Liver (tissue), 3 donors: ENCODE data around the gene APBB1IP.

Experiments used
- FOXA1 ChIP-seq: IDR thresholded peaks from 2 replicates; pipeline ENCODE4 v1.6.1; 2016; ENCODE audit warnings: antibody characterized with exemption
- TAF1 ChIP-seq: conservative IDR thresholded peaks from 2 replicates; pipeline ENCODE4 v1.6.1; 2016; ENCODE audit warnings: antibody characterized with exemption, mild to moderate bottlenecking
- YY1 ChIP-seq: IDR thresholded peaks from 2 replicates; pipeline ENCODE4 v1.6.1; 2016; ENCODE audit warnings: antibody characterized with exemption, mild to moderate bottlenecking
- TF ChIP-seq, protein P1 (sequence below): IDR thresholded peaks from 2 replicates; pipeline ENCODE4 v1.6.1; 2016; ENCODE audit warnings: antibody characterized with exemption
- TF ChIP-seq, protein P2 (sequence below): fragments of 150-350 bp; IDR thresholded peaks from 2 replicates; pipeline ENCODE4 v1.5.1; 2017; ENCODE audit warnings: improper control_type of control experiment, low read depth, low read length; ENCODE audit not compliant: missing input control
- donor health status: healthy.
- donor health status: healthy.

DNA sequence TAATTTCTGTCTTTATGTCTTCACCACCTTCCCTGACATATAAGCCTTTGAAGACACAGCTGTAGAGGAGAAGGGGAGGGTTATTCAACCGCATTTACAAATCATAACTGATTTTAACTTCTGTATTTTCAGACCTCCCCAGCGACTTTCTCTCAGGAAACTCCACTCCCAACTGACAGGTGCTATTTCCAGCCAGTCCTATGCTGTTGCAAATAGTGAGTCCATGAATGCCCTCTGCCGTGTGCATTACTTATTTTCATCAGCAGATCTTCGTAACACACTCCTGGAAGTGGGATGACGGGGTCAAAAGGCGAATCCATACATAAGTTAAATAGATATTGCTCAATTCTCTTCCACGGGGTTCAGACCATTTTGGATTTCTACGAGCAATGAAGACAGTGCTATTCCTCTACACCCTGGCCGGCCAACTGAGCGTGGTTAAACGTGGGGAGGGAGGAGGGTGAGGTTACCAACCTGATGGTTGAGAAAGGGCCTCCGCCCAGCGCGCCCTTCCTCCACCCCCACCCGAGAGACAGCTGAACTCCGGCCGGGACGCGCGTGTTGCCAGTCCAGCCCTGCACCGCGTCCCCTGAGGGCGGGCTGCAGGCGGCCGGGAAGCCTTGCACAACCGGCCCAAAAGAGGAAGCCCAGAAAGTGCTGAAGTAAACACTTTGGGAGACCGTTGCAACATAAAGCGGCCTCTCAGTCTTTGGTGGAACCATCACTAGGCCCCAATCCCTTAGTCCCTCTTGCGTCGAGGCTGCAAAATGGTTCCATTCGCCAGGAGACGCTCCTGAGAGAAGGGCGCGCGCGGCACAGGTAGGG is at the start of gene APBB1IP:
- TF ChIP-seq, protein P1, sequence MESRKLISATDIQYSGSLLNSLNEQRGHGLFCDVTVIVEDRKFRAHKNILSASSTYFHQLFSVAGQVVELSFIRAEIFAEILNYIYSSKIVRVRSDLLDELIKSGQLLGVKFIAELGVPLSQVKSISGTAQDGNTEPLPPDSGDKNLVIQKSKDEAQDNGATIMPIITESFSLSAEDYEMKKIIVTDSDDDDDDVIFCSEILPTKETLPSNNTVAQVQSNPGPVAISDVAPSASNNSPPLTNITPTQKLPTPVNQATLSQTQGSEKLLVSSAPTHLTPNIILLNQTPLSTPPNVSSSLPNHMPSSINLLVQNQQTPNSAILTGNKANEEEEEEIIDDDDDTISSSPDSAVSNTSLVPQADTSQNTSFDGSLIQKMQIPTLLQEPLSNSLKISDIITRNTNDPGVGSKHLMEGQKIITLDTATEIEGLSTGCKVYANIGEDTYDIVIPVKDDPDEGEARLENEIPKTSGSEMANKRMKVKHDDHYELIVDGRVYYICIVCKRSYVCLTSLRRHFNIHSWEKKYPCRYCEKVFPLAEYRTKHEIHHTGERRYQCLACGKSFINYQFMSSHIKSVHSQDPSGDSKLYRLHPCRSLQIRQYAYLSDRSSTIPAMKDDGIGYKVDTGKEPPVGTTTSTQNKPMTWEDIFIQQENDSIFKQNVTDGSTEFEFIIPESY: peak; percentile 26
- TF ChIP-seq, protein P2, sequence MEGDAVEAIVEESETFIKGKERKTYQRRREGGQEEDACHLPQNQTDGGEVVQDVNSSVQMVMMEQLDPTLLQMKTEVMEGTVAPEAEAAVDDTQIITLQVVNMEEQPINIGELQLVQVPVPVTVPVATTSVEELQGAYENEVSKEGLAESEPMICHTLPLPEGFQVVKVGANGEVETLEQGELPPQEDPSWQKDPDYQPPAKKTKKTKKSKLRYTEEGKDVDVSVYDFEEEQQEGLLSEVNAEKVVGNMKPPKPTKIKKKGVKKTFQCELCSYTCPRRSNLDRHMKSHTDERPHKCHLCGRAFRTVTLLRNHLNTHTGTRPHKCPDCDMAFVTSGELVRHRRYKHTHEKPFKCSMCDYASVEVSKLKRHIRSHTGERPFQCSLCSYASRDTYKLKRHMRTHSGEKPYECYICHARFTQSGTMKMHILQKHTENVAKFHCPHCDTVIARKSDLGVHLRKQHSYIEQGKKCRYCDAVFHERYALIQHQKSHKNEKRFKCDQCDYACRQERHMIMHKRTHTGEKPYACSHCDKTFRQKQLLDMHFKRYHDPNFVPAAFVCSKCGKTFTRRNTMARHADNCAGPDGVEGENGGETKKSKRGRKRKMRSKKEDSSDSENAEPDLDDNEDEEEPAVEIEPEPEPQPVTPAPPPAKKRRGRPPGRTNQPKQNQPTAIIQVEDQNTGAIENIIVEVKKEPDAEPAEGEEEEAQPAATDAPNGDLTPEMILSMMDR: no peak
- TF ChIP-seq TAF1: peak; percentile 87
- TF ChIP-seq FOXA1: peak; percentile 75
- peak; percentile 89 for TF ChIP-seq YY1
